Fibroblast of the aortic adventitia (primary cell): ENCODE data around the gene ADD1. TPM values are rescaled to one million over a fixed set of nuclear protein-coding genes. Genes with fewer than 3 reads are reported as not detected.

Experiments used
- DNase-seq: peaks from one replicate; pipeline ENCODE4 v3.0.0-alpha.2; 2010; ENCODE audit warnings: low read depth
- H3K4me3 ChIP-seq: 2 replicates; pipeline ENCODE4 v1.5.1; 2011; ENCODE audit warnings: low read depth, mild to moderate bottlenecking, control low read depth, low read length, moderate library complexity
- total RNA-seq: library from RNA; depleted of rRNA; stranded (reverse); fragments of >200 nt; gene quantifications from 2 replicates; pipeline ENCODE4 v1.2.3, GENCODE V29; 2012; ENCODE audit warnings: low replicate concordance
- TF ChIP-seq, protein P1 (sequence below): IDR thresholded peaks from 2 replicates; pipeline ENCODE4 v1.5.1; 2011; ENCODE audit warnings: mild to moderate bottlenecking, low read length, control low read depth, inconsistent platforms; ENCODE audit not compliant: insufficient read depth

Gene ADD1
- total RNA-seq, 1 donor: 168 TPM

GRCh38 chr4:2939383-2940243 is 96.0 kb downstream of the ADD1 start:
- H3K4me3 ChIP-seq: no peak overlapping the region
- no peak for DNase-seq
- TF ChIP-seq, protein P1, sequence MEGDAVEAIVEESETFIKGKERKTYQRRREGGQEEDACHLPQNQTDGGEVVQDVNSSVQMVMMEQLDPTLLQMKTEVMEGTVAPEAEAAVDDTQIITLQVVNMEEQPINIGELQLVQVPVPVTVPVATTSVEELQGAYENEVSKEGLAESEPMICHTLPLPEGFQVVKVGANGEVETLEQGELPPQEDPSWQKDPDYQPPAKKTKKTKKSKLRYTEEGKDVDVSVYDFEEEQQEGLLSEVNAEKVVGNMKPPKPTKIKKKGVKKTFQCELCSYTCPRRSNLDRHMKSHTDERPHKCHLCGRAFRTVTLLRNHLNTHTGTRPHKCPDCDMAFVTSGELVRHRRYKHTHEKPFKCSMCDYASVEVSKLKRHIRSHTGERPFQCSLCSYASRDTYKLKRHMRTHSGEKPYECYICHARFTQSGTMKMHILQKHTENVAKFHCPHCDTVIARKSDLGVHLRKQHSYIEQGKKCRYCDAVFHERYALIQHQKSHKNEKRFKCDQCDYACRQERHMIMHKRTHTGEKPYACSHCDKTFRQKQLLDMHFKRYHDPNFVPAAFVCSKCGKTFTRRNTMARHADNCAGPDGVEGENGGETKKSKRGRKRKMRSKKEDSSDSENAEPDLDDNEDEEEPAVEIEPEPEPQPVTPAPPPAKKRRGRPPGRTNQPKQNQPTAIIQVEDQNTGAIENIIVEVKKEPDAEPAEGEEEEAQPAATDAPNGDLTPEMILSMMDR: no peak

DNA sequence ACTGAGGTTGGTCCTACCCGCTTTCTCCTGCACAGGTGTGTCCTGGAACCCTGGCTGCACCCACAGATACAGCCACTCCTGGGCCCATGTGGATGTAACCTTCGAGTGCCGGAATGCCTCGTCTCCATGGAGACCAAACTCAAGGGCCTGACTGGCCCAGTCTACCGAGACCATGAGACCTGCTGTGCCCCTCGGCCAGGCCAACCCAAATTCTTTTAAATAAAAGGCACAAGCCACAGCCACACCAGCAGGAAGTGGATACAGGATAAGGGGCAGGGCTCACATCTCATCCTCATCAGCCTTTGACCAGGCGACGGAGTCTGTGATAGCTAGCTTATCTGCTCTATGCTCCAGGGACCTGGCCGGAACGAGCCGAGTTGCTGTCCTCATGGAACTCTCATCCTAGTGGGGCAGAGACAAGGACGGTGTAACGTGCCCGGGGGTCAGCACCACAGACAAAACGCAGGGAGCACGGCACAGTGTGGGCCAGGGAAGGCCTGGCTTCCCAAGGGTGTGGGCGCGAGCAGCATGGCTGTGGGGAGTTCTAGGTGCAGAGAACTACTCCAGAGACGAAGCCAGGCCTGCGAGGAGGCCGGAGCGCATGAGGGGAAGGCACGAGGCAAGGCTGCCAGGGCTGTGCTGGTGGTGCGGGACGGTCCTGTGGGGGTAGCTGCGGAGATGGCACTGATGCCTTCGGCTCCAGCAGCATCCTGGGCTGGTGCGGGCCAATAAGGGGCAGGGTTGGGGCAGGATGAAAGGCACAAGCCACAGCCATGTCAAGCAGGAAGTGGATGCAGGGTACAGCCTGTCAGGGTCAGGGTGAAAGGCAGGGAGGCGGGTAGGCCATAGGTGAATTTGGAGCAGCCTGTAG is 96.9 kb downstream of the ADD1 start:
- TF ChIP-seq, protein P1: no peak
- no peak overlapping the region for H3K4me3 ChIP-seq
- no peak for DNase-seq

- DNase-seq: no peak
- TF ChIP-seq, protein P1: no peak
- no peak overlapping the region for H3K4me3 ChIP-seq
Measured at GRCh38 chr4:2941138-2942036, 97.7 kb downstream of the ADD1 start.

DNA sequence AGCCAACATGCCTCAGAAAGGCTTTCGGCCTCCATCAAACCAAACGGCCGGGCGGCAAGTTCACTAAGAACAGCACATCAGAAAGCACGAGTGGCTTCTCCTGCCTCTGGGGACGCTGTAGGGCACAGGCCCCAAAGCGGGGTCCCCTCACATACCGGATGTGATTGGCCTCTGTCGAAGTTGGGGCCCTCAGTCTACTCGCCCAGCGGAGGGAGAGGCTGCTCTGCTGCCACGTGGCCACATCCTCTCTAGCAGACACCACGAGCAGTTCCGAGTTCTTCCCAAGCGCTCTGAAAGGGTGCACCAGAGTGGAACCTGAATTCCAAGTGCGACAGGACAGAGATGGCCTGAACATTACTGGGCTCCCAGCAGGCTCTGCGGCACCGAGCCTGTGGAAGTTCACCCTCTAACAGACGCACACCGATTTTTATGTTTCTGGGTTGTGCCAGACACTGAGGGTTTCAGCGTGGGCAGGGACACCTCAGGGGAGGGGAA is 98.4 kb downstream of the ADD1 start:
- no peak for DNase-seq
- no peak overlapping the region for H3K4me3 ChIP-seq
- TF ChIP-seq, protein P1: no peak

GRCh38 chr4:2942532-2943363 is 99.1 kb downstream of the ADD1 start:
- TF ChIP-seq, protein P1: no peak
- H3K4me3 ChIP-seq: no peak overlapping the region
- DNase-seq: no peak
